HG03097 (cell line): ENCODE results near the gene IKZF4.
"Not testable (repeated sequence)": the region's sequence is repeated elsewhere in the genome, so short reads cannot be mapped to it uniquely, and the experiment has no call there.

Experiments used
- ATAC-seq: cut with Tn5 transposase; IDR thresholded peaks from one replicate; pipeline ENCODE4 v1.9.1; 2021; ENCODE audit not compliant: unreplicated experiment, low FRiP score

Gene IKZF4

DNA sequence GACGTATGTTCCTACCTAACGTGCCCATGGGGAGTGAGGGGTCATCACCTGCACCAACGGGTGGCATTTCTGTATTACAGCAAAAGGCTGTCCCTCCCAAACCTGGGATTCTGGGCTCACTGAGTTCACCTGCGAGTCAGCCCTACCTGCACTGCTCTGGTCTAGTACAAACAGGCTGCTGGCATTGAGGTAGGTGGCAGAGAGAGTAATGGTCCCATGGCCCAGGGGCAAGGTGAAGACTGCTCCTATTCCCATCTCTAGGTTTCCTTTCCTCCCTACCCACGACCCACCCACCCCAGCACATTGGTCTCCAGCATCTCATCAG lies 23.3 kb upstream of the IKZF4 start:
- no peak for ATAC-seq

DNA sequence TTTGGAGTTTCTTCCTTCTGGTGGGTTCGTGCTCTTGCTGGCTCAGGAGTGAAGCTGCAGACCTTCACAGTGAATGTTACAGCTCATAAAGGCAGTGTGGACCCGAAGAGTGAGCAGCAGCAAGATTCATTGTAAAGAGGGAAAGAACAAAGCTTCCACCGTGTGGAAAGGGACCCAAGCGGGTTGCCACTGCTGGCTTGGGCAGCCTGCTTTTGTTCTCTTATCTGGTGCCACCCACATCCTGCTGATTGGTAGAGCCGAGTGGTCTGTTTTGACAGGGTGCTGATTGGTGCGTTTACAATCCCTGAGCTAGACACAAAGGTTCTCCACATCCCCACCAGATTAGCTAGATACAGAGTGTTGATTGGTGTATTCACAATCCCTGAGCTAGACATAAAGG lies 21.3 kb upstream of the IKZF4 start:
- not testable (repeated sequence) for ATAC-seq

DNA sequence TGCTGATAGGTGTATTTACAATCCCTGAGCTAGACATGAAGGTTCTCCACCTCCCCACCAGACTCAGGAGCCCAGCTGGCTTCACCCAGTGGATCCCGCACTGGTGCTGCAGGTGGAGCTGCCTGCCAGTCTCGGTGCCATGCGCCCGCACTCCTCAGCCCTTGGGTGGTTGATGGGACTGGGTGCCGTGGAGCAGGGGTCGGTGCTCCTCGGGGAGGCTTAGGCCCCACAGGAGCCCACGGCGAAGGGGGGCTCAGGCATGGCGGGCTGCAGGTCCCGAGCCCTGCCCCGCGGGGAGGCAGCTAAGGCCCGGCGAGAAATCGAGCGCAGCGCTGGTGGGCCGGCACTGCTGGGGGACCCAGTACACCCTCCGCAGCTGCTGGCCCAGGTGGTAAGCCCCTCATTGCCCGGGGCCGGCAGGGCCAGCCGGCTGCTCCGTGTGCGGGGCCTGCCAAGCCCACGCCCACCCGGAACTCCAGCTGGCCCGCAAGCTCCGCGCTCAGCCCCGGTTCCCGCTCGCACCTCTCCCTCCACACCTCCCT lies 20.8 kb upstream of the IKZF4 start:
- ATAC-seq = not testable (repeated sequence)

DNA sequence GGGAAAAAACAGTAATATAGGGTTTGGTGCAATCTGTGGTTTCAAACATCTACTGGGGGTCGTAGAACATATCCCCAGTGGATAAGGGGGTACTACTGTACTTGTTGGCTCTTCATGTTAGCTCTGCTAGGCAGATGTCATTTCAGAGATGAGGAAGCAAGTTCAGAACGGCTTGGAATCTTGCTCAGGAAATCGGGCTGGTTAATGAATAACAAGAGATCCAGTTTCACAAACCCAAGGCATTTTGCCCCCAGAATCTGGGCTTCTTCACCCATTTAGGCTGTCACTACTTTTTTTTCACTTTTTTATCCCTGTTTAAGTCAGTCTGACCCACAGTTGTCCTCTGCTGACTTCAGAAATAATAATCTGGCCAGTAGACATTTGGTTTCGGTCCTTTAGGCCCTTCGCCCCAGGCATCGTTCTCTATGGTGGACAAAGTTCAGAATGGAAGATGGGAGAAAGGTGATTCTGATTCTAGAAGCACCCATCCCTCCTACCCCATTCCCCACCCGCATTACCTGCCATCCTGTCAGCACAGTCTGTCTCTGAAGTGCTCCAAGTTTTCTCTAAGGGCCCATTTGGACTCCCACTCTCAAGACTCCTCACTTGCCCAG lies 19.2 kb upstream of the IKZF4 start:
- no peak for ATAC-seq

DNA sequence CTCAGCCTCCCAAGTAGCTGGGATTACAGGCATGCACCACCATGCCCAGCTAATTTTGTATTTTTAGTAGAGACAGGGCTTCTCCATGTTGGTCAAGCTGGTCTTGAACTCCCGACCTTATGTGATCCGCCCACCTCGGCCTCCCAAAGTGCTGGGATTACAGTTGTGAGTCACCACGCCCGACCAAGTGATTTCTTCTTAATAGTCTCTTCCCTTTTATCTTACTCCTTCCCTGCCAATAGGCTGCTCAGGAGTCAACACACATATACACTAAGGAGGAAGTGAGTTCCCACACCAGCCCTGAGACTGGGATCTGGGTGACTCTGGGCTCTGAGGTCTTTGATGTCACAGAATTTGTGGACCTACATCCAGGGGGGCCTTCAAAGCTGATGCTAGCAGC lies 17.5 kb upstream of the IKZF4 start:
- not testable (repeated sequence) for ATAC-seq

DNA sequence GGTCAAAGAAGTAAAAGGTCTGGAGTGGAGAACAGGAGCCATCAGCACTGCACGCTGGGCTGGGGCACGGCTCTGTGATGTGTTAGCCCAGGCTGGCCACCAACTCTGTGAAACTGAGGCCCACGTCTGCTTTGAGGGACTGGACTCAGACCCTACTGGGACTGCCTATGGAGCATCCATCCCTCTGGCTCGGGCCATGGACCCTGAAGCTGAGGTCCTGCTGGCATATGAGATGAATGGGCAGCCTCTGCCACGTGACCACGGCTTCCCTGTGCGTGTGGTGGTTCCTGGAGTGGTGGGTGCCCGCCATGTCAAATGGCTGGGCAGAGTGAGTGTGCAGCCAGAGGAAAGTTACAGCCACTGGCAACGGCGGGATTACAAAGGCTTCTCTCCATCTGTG lies 16.6 kb upstream of the IKZF4 start:
- no peak for ATAC-seq

DNA sequence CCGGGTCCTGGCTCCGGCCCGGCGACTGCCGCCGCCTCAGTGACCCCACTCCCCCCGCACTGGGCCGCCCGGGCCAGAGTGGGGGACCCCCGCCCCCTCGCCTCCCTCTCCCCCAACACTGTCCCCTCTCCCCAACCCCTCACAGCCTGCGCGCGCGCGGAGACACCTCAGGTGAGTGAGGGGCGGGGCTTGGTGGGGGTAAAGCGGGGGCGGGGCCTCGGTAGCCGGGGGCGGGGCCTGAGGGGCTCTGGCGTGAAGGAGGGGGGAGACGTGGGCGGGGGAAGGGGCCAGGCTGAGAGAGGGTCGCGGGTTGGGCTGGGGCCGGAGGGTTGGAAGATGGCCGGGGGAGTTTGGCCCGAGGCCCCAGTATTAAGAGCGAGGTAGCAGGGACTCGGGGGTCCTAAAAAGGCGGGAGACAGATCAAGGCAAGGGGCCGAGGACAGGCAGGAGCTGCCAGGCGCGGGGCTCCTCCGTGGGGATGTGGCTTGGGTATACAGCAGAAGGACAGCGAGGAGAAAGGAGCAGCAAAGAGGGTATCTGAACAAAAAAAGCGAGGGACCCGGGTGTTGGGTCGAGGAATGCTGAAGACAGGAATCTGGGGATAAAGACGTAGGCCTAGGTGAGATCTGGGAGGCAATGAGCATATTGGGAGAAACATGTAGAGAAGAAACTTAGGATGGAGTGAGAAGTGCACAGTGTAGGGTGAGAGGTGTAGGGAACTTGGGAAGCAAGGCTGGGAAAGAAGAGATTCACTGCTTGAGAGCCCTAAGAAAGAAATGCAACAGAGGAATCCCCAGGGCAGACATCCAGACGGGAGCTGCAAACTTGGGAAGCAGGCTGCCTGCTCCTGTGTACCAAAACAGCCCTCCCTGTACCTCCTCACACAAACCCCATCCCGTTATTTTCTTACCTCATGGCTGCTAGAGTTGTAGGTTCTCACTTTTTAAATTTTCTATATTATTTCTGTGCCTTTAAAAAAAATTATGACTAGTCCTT lies 13.0 kb upstream of the IKZF4 start:
- ATAC-seq = no peak

DNA sequence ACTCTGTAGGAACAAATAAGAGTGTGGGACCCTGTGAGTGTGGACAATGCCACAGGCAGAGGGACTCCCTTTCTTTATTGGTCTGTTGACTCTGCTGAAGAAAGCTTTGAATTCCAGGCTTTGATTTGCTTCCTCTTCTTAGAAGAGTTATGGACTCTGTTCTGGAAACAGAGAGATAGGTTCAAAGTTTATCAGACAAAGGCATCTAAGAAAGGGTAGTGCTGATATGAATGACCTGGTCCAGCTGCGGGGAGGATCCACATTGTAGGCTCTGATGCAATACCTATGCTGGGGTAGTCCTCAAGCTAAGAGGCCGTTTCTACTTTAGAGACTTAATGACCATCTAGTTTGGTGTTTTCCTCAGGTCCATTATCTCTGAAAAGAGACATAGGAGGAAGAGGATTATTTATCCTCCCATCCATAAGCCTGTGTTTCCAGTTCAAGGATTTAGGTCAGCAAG lies 10.7 kb upstream of the IKZF4 start:
- ATAC-seq = no peak

DNA sequence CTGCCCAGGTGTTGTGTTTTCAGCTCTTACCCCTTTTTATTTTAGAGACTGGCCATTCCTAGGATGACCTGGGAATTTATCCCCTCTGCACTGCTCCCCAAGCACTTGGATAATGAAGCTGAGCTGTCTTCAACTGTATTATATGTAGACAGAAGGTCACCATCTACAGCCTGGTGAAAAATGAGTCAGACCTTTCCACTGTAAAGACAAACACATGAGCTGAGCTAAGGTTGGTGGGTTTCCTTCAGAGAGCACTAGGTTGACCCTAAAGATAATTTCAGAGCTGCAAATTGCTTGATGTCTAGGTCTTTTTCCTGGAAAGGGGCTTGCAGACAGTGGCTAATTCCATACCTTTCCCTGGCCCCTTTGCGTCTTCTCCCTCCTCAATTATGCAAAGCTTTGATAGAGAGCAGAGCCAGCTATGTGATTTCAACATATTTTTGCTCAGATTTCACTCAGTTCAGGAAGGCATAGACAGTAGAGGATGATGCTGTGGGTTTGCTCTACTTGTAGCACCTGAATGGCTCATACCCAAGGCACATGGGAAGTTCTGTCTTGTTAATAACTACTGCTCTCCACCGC lies 9.2 kb upstream of the IKZF4 start:
- ATAC-seq = no peak

DNA sequence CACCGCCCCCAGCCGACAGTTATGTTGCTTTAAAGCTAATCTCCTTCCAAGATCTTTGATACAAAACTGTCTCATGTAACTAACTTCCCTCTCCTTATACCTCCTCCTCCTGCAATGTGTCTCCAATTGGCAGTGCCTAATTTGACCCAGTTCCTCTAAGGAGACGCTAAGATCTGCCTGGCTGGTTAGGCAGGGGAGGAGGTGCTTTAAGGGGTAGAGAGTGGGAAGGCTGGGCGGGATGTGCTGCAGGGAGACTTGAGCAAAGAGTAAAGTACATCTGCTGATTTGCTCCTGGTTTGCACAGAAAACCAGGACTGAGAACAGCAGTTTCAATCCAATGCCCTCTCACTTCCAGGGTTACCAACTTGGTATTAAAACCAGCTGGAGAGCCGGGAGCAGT lies 7.4 kb upstream of the IKZF4 start:
- ATAC-seq = no peak

DNA sequence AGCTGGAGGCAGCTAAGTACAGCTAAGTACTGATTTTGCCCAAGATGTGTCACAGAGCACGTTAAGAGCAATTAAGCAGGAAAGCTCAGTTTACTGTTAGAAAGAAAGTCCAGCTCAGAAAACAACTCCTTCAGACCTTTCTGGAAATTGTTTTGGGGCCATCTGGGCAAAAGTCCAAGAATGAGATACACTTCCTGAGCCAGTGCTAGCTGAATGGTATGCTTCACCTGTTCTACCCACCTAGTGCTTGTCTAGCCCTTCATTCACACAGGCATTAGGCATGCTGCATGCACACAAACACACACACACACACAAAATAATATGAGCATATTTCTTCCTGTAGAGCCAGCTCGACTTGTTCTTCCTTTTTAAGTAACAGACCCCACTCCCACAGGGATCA lies 6.6 kb upstream of the IKZF4 start:
- no peak for ATAC-seq

DNA sequence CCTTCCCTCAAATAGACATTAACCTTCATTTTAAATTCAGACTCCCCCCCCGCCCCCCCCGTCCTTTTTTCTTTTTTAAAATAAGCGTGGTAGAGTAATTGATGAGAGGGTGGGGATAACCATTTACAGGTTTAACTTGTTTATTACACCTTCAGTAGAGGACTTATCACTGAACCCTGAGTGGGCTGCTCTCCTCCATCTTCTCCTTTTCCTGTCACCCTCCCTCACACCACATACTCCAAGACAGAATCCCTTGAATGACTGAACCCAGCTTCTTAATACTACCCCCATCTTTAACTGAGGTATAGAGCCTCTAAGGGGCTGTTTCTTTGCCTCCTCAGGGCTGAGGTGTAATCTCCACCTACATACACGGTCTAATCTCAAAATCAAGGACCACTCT lies 3.7 kb upstream of the IKZF4 start:
- no peak for ATAC-seq

DNA sequence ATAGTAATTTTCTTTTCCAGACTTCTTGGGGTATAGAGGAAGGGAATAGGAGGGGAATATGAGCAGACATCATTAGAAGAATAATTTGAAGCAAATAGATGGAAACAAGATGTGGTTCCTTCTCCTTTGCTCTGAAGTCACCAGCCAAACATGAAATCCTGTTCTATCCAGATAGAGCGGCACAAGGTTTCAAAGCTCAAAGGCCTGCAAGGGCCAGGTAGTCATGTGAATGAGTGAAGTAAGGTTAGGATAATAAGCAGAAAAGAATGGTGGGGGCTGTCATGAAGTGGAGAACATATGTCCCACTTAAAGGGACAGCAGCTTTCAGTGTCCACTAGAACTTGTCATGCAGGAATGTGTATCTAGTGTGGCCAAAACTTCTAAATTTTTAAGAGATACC lies 2.5 kb upstream of the IKZF4 start:
- no peak for ATAC-seq

DNA sequence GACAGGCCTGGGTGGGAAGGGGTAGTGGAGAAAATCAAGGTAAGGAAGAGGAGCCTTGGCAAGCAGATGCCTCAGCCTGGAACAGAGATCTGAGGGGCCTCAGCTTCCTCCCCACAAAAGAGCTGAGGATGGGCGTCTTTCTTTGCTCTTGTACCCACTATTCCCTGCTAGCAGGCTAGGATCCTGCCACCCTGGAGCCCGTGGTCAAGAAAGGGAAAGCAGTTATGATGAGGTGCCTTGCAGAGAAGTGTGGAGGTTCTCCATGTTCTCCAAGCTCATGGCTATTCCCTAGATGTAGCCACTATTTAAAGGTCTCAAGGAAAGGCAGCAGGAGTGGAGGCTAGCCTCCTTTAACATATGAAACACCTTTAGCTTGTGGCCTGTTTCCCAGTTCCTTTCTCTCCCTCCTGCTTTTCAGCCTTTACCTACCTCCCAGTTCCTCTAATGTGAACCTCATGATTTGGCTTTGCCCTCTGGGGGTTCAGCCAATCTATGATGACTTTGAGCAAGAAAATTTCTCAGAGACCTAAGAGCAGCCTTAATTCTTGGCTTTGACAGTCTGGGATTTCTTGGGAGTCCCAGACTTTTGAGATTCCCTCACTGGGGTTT lies 1.1 kb downstream of the IKZF4 start:
- ATAC-seq = no peak

DNA sequence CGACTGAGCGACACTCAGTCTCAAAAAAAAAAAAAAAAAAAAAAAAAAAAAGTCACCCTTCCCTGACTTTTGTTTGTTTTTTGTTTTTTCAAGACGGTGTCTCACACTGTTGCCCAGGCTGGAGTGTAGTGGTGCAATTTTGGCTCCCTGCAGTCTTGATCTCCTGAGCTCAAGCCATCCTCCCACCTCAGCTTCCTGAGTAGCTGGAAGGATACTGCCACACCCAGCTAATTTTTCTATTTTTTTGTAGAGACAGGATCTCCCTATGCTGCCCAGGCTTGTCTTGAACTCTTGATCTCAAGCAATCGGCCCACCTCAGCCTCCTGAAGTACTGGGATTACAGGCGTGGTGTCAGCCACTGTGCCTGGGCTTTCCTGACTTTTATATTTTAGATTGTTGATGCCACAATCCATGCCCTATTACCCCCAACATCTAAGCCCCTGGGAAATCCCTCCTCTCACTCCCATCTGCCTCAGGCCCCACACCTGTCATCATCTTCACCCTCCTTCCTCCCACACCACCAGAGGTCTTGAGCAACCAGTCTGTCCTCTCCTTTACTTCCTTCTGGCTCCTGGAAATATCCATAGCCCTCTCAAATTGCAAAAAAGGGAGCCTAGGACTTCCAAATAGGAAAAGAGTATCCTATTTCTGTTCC lies 7.8 kb downstream of the IKZF4 start:
- no peak for ATAC-seq

DNA sequence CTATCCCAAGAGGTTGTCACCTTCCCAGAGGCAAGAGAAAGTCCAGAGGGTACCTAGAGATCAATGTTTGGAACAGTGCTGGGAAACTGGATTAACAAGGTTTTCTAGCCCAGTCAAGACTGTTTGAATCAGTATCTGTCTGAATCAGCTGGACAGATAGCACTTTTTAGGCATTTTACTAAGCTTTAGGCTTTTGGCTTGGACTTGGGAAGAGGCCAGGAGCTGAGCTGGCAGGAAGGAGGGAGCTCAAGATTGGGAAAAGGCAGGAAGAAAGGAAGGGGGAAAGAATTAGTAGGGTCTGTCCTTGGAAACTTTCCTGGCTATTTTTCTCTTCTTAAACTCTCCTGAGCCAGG lies 8.3 kb downstream of the IKZF4 start:
- no peak for ATAC-seq

DNA sequence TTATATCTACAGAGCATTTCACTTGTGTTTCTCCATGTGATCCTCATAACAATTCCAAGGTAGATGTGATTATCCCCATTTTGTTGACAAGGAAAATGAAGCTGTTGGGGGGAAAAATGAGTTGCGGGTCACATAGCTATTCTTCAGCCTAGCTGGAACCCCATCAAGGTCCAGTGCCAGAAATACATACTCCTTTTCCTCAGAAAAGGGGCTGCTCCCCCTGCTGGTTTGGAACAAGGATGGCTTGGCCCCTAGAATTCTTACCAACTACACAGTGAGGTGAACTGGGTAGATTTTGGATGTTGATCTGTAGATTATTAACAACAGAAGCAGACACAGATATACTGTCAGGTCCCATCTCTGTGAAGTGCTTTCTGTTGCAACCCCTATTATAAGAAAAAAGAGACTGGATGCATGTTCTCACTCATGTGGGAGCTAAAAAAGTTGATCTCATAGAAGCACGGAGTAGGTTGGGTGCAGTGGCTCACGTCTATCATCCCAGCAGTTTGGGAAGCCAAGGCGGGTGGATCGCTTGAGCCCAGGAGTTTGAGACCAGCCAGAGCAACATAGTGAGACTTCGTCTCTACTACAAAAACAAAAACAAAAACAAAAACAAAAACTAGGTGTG lies 8.9 kb downstream of the IKZF4 start:
- no peak for ATAC-seq

DNA sequence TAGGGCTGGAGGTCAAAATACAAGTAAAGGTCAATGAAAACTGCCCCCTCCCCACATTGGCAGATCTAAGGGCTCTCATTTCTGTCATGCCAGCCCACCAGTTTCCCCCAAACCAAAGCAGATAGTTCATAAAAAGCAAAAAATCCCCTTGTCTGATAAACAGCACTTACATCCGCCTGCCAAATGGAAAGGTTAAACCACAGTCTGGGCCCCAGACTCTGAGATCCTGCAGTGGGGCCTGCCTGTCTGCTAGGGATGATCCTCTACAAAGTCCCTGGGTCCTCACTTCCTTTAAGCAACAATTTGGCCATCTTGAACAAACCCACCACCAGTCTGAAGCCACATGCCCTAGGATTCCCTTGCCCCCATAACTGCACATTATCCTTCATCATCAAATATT lies 11.1 kb downstream of the IKZF4 start:
- no peak for ATAC-seq

DNA sequence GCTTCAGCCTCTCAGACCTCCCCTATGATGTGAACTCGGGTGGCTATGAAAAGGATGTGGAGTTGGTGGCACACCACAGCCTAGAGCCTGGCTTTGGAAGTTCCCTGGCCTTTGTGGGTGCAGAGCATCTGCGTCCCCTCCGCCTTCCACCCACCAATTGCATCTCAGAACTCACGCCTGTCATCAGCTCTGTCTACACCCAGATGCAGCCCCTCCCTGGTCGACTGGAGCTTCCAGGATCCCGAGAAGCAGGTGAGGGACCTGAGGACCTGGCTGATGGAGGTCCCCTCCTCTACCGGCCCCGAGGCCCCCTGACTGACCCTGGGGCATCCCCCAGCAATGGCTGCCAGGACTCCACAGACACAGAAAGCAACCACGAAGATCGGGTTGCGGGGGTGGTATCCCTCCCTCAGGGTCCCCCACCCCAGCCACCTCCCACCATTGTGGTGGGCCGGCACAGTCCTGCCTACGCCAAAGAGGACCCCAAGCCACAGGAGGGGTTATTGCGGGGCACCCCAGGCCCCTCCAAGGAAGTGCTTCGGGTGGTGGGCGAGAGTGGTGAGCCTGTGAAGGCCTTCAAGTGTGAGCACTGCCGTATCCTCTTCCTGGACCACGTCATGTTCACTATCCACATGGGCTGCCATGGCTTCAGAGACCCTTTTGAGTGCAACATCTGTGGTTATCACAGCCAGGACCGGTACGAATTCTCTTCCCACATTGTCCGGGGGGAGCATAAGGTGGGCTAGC lies 13.9 kb downstream of the IKZF4 start:
- ATAC-seq = no peak

DNA sequence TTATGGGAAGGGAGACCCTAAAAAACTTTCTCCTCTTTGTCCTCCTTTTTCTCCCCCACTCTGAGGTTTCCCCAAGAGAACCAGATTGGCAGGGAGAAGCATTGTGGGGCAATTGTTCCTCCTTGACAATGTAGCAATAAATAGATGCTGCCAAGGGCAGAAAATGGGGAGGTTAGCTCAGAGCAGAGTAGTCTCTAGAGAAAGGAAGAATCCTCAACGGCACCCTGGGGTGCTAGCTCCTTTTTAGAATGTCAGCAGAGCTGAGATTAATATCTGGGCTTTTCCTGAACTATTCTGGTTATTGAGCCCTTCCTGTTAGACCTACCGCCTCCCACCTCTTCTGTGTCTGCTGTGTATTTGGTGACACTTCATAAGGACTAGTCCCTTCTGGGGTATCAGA lies 16.3 kb downstream of the IKZF4 start:
- ATAC-seq = no peak
